HG03565 (cell line): ENCODE data around the gene CD40.
"Not testable (repeated sequence)": the region's sequence is repeated elsewhere in the genome, so short reads cannot be mapped to it uniquely, and the experiment has no call there.

Source experiments
- ATAC-seq: cut with Tn5 transposase; IDR thresholded peaks from one replicate; pipeline ENCODE4 v1.9.1; 2021; ENCODE audit warnings: mild to moderate bottlenecking, moderate library complexity; ENCODE audit not compliant: unreplicated experiment

The CD40 gene

GRCh38 chr20:46091622-46092535 is 26.2 kb upstream of the CD40 start:
- not testable (repeated sequence) for ATAC-seq

- ATAC-seq: no peak
Observed at GRCh38 chr20:46093531-46093930, 24.6 kb upstream of the CD40 start.

DNA sequence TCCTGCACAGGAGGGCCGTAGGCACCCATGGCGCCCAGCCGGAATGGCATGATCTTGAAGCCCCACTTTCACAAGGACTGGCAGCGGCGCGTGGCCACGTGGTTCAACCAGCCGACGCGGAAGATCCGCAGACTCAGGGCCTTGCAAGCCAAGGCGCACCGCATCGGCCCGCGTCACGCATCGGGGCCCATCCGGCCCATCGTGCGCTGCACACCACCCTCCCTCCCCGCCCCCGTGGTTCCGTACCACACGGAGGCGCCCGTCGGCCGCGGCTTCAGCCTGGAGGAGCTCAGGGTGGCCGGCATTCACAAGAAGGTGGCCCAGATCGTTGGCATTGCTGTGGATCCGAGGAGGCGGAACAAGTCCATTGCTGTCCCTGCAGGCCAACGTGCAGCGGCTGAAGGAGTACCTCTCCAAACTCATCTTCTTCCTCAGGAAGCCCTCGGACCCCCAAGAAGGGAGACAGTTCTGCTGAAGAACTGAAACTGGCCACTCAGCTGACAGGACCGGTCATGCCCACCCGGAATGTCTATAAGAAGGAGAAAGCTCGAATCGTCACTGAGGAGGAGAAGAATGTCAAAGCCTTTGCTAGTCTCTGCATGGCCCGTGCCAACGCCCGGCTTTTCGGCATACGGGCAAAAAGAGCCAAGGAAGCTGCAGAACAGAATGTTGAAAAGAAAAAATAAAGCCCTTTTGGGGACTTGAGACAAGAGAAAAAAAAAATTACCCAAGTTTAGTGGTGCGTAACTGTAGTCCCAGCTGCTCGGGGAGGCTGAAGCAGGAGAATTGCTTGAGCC is 18.4 kb upstream of the CD40 start:
- no peak for ATAC-seq

- not testable (repeated sequence) for ATAC-seq
Observed at GRCh38 chr20:46100444-46100843, 17.7 kb upstream of the CD40 start.

GRCh38 chr20:46100988-46101387 is 17.1 kb upstream of the CD40 start:
- no peak for ATAC-seq

DNA sequence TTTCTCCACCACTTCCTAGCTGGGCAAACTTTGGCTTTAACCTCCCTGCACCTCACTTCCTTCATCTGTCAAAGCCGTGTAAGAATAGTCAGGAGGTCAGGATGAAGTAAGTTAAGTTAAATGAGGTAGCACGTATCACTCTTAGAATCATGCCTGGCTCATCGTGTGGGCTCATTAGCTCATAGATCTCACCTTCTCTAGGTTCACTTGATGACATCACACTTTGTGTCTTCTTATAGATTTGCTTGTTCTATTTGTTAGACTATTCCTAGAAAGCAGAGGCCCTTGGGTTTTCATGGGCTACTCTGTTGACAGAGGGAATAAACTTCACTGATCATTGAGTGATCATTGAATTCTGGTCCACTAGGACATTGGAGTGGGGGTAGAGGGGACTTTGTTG is 16.2 kb upstream of the CD40 start:
- no peak for ATAC-seq

DNA sequence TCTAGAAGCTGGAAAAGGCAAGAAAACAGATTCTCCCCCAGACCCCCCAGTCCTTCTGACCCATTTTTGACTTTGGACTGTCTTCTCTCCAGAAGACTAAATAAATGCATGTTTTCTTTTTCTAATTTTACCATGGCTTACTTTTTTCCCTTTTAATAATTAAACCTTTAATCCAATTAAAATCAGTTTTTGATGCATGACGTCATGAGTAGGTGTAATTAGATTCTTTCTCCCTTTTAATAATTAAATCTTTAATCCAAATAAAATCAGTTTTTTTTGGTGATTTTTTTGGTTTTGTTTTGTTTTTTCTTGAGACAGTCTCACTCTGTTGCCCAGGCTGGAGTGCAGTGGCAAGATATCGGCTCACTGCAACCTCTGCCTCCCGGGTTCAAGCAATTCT is 15.2 kb upstream of the CD40 start:
- ATAC-seq: no peak

DNA sequence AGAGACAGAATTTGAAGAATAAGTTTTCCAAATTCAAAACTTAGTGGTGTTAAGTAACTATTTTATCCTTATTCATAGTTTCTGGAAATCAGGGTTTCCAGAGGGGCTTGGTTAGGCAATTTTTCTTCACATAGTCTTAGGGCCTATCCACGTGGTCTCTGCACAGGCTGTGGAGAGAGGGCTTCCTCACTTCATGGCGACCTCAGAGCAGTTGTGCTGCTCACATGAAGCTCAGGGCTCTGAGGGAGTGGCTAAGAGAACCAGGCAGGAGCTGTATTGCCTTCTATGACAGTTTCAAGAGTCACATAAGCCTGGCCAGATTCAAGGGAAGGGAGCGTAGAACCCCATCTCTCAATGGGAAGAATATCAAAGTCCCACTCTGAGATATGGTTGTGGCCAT is 13.9 kb upstream of the CD40 start:
- no peak for ATAC-seq

GRCh38 chr20:46107061-46107460 is 11.1 kb upstream of the CD40 start:
- no peak for ATAC-seq

- peak; percentile 71 for ATAC-seq
Observed at GRCh38 chr20:46108435-46108841, 9.7 kb upstream of the CD40 start.

- ATAC-seq: no peak
Observed at GRCh38 chr20:46108976-46109375, 9.1 kb upstream of the CD40 start.

- peak; percentile 49 for ATAC-seq
Observed at GRCh38 chr20:46111028-46111835, 6.9 kb upstream of the CD40 start.

DNA sequence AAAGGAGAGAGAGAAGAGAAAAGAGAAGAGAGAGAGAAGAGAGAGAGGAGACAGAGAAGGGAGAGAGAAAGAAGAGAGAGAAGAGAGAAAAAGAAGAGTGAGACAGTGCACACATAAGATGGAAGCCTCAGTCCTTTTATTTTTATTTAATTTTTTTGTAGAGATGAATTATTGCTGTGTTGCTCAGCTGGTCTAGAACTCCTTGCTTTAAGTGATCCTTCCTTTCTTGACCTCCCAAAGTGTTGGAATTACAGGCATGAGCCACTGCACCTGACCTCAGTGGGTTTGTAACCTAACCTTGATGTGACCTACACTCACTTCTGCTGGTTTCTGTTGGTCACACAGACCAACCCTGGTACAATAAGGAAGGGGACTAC is 6.3 kb upstream of the CD40 start:
- ATAC-seq: no peak

DNA sequence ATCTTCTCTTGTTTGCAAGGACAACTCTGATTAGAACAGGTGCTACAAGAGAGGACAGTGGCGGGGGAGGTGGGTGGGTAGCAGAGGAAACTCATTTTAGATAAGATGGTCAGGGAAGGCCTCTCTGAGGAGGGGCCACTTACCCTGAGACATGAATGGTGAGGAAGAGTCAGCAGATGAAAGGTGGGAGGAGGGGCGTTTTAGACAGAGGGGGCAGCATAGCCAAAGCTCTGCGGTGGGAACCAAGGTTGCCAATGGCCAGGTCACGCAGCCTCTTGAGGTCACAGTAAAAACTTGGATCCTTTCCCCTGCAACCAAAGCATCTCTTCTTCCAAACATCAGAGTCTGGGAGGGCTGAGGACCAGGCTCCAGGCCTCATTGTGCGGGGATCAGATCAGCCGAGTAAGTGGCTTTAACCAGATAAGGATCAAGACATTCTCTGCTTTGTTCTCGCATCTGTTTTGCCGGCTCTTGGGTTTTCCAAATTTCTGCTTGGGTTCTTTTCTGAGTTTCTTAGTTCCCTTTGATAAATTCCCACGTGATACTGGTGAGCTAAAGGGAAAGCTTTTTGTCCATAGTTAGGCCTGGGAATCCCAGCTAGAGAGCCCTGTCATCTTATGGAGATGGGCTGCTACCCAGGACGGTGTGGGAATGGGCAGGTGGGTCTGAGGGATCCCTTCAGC is 5.5 kb upstream of the CD40 start:
- no peak for ATAC-seq

GRCh38 chr20:46113113-46113470 is 5.0 kb upstream of the CD40 start:
- ATAC-seq: no peak

DNA sequence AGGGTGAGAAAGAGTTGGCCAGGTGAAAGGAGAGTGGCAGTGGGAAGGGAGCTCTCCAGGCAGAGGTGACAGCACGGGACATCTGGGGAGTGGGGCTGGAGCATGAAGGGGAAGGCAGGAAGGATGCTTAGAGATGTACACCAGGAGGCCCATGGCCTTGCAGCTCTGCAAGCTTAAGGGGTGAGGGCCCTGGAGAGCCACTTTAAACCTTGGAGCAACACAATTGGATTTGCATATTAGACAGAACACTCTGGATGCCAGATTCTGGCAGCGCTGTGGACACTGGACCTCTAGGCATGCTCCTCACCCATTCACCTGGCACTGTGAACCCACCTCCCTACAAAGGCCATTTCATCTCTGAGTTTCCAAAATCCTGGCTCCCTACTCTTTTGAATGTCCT is 3.7 kb upstream of the CD40 start:
- ATAC-seq: no peak

DNA sequence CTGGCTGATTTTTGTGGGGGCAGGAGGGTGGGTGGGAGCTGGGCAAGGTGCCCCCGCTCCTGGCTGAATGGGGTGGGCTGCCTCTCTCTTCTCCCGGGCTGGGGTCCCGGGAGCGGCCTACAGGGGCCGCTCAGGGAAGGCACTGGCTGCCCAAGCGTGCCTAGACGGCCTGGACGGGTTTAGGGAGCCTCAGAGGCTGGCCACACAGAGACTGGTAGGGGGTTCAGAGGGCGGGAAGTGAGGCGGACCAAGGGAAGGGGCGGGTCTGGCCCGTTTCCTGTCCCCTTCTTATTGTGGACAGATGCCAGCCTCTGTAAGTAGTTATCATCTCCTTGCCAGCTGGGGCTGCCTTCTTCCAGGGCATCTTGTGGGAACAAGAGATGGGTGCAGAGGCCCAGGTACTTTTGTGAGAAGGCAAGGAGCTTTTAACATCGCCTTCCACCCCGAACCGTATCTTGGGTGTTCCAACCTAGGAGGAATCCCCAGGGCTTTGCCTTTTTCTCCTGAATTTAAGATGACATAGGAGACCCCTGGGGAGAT is 437 bp downstream of the CD40 start:
- ATAC-seq: no peak

GRCh38 chr20:46119028-46119546 is 973 bp downstream of the CD40 start:
- ATAC-seq: no peak

- no peak for ATAC-seq
Observed at GRCh38 chr20:46119547-46119946, 1.4 kb downstream of the CD40 start.

- no peak for ATAC-seq
Observed at GRCh38 chr20:46120136-46120535, 2.0 kb downstream of the CD40 start.
